NCI-H1436 (cell line): ENCODE data around the gene IGFBP1.

Experiments
- DNase-seq: peaks from one replicate; lab custom pipeline; 2025; lab: John Stamatoyannopoulos, UW

Gene IGFBP1

DNA sequence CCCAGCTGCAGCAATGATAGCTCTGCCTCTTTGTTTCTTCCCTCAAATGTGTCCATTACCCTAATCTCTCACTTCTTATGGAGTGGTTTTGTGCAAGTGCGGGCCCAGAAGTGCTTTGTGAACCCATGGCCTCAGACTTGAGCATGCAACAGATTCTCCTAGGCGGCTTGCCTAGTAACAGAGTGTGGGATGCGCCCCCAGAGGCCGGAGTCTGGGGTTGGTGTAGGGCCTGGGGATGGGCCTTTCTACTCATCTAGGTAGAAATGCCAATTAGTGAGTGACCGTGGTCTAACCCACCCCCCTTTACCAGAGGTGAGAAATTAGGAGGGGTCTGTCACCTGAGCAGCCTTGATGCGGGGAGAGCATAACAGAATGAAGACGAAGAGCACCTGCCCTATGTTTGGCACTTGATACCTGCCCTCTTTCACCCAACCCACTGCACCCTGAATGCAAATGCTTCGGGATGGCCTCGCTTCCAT lies 7.0 kb upstream of the IGFBP1 start:
- no peak for DNase-seq

DNA sequence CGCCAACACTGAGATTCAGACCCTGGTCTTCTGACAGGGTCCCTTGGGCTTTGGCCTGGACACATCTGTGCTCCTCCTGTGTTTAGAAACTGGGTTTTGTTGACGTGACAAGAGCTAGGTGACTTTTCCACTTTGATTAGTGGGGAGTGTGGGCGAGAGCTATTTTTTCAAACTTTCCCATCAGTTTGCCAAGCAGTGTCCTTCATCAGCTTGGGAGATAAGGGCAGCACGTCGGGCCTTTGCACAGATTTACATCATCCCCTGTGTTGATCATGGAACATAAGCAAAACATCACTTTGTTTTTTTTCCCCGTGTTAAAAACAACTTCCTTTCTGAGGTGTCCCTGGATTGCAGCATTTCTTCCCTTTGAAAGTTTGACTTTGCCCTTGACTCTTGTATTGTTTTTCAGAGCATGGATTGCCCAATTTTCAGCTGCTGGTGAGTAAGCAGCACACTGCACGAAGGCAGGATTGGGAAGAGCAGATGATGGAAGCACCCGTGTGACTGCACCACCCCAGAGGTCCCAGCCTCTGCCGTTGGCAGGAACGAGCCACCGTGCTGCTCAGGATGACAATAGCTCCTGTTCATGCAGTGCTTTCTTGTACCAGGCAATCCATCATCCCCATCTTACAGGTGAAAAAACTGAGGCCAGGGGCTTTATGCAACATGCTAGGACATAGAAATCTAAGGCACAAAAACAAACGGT lies 6.4 kb upstream of the IGFBP1 start:
- DNase-seq: no peak

DNA sequence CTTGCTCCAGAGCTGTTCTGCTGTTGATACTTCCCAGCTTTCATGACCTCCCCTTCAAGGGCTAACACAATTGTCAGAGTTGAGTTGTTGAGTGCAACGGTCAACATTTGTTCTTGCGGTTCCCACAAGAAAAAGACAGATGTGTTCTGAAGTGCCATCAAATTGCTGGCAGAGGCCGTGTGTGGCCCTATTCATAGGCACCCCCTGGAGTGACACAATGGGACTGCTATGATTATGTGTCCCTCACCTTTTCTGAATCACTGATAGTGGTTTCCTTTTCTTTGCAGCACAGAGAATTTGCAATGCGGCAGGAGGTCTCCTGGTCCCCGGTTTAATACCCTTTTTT lies 5.8 kb upstream of the IGFBP1 start:
- DNase-seq: no peak

DNA sequence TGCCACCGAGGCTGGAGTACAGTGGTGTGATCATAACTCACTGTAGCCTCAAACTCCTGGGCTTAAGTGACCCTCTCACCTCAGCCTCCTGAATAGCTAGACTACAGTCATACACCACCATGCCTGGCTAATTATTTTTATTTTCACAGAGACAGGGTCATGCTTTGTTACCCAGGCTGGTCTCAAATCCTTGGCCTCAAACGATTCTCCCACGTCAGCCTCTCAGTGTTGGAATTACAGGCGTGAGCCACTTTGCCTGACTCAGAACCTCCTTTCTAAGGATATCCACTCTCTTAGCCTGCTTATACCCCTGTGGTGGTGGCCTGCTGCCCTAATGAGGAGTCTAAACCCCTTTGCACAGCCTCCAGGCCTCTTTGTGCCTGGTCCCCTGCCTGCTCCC lies 4.2 kb upstream of the IGFBP1 start:
- no peak for DNase-seq

DNA sequence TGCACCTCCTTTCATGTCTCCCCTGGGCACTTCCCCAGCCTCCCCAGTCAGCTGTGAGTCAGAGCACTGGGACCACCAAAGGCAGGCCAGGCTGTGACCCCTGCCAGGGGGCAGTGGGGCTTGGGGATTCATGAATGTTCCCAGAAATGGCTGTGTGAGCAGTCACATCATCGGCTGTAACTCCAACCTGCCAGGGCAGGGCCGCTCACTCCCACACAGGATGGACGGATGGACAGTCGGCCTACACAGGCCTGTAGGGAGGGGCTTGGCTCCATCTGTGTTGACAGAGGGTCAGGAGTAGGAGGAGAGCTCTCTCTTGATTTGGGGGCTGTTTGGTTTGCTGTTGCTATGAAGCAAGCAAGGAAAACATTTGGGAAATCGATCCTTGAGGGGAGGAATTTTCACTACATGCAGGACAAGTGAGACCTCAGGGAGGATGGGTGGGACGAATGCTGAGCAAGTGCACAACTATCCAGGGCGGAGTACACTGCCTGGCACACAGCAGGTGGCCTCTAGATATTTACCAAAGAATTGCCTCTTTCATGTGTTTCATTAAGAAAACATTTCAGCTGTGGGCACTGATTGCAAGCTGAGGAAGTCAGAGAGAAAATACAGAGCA lies 2.9 kb upstream of the IGFBP1 start:
- no peak for DNase-seq

DNA sequence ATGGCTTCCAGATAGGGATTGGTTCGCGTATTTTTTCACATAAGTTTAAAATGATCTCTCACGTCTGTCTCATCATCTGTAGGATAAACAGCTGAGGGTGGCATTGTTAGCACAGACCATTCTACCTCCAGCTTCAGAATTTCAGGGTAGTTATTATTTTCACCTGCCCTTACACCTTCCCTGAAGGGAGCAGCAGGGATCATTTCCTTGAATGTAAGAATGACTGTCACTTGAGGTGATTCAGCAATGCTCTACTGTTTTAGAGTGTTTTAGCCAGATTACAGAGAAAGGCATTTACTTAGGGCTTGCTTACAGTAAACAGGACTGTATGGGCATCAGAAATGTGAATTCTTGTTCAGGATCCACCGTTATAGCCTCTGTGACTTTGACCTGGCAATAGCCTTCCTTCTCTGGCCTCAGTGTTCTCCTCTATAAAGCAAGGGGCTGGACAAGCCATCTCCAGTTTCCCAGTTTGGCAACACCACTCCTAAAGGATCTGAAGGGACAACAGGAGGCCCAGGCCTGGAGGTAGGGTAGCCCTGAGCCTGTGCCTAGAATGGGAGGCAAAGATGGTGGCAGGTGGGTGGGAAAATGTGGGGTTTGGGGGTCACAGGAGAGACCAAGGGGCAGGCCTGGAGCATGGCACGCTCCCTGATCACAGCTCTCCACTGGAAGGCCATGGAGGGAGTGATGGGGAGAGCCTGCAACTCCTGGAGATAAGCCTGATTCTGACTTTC lies 1.2 kb upstream of the IGFBP1 start:
- no peak for DNase-seq

DNA sequence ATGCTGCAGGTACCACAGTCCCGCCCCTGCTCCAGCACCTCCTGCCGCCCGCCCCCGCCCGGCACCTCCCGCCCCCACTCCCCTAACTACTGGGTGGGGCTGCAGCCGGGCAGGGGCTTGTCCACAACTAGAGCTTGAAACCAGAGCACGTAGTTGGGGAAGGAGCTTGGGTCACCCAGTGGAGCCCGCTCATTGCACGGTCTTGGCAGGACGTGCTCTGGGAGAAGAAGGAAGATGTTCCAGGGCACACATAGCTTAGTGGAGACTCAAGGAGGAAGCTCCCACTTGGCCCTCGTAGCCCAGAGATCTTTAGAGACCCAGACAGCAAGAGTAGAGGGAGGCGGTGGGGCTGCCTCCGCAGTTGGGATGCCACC lies 692 bp downstream of the IGFBP1 start:
- no peak for DNase-seq

DNA sequence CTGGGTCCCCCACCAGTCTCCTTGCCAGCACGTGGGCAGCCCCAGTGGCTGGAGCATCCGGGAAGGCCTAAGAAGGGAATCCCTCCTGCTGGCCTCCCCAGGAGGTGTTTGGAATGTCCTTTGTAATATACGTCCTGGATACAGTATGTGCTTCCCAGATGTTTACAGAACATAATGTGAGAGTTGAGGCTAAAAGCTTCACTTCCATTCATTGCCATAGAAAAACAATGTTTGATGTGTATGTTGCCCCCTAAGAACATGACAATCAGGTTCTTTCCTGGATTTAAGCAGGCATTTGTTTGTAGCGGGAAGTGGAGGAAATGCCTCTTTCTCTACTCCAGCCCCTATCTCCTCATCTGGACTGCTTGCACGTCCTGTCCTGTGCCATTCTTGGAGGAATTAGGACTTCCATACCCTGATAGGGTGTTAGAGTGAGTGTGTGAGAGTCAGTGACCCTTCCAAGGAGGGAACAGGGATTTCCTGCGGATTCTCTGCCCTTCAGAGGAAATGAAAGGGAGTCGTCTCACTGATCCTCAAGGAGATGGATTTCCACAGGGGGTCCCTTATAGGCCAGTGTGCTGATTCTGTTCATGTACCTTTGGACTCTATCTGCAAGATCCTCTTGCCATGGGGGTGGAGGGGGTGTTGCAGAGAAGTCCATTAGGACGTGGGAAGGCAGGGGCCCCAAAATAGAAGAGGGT lies 1.2 kb downstream of the IGFBP1 start:
- DNase-seq: no peak

DNA sequence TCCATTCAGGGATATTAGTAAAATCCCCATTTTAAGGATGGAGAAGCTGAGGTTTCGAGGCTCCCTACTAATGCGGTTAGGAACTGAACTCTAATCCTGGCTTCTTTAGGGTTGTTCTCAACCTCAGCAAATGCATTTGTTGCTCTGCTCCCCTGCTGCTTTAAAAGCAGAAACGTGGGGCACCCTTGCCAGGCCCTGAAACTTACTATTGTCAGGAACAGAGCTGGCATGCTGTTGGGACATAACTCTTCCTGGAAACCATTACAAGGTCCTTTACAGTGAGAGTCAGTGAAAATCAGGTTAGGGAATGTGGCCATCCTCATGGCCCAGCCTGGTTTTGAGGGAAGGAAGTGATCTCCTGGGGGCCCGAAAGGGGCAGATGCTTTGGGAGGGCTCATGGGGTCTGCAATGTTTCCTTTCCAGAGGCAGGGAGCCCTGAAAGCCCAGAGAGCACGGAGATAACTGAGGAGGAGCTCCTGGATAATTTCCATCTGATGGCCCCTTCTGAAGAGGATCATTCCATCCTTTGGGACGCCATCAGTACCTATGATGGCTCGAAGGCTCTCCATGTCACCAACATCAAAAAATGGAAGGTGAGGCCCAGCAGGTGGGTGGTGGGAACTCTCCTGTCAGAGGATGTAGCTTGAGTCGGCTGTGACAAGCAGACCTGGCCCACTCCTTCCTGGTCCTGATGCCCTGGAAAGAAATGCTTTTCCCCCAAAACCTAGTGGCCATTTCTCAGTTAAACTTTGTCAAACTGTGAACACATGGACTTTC lies 2.0 kb downstream of the IGFBP1 start:
- DNase-seq: no peak

DNA sequence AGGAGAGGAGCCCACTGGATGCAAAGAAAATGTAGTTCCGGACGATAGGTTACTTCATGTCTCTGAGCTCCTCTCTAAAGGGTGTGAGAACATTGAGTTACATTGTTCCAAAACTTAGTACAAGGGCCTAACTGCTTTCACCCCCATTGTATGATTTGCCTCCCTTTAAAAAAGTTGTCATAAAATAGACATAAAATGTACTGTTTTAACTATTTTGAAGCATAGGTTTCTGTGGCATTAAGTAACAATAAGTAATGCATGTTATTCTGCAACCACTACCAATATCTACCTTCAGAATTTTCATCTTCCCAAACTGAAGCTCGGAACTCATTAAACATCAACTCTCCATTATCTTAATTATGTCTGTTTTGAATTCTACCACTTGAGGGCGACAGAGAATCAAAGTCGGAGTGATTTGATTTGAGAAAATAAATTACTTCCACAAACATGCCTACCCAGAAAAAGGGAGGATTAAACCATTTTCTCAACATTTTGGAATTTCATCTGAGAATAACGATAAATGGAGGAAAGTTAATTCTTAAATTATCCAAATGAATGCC lies 2.7 kb downstream of the IGFBP1 start:
- peak; percentile 5 for DNase-seq

DNA sequence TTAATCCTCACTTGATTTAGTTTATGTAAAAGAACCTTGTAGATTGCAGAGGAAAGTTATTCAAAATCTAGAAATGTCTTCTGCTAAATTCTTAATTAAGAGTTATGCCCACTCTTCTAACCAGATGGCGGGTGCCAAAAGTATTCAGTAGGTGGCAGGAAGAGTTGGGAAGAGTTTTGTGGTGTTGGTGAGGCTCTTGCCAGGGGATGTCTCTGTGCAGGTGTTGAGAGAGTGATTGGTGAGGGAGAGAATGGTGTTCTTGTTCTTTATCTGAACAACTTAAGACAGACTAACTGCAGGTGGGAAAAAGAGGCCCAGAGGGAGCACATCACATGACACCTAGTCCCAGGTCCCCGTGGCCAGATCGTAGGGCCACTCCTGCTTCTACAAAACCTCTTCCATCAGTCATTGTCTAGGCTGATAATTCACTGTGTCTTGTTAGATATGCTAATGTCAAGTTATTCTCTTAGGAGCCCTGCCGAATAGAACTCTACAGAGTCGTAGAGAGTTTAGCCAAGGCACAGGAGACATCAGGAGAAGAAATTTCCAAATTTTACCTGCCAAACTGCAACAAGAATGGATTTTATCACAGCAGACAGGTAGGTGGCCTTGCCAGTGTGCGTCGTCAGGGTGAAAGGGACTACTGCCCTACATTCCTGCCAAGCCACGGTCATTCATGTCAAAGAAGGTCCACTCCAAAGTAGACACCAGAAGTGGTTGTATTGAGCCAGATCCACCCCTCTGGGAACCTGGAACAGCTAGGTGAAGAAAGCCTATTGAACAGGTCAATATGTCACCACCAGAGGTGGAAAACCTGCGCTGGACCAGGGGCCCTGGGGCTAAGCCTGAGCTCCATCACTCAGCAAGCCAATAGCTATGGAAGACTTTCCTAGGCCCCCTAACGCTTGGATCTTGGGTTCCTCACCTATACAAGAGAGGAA lies 3.4 kb downstream of the IGFBP1 start:
- no peak for DNase-seq

DNA sequence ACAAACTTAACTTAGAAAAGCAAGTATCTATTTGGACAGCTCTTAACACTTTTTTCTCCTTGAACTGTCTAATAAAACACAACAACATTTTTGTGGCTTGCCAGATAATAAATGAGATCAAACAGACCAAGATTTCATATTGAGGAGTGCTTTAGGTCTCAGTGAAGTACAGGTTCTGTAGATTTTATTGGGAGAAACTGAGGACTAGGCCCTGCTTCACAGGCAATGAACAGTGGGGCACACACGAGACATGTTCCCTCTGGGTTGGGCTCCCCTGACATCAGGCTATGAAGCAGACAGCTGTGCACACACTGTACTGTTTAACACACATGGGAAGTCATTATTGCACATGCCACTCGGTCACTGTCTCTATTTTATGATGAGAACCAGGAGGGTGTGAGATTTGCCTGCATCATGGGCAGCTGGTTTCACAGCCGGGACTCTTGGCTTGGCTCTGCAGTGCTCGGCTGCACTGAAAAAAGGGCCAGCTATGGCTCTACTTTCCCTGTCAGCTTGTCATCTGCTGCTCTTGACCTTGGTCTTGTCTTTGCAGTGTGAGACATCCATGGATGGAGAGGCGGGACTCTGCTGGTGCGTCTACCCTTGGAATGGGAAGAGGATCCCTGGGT lies 4.2 kb downstream of the IGFBP1 start:
- no peak for DNase-seq

DNA sequence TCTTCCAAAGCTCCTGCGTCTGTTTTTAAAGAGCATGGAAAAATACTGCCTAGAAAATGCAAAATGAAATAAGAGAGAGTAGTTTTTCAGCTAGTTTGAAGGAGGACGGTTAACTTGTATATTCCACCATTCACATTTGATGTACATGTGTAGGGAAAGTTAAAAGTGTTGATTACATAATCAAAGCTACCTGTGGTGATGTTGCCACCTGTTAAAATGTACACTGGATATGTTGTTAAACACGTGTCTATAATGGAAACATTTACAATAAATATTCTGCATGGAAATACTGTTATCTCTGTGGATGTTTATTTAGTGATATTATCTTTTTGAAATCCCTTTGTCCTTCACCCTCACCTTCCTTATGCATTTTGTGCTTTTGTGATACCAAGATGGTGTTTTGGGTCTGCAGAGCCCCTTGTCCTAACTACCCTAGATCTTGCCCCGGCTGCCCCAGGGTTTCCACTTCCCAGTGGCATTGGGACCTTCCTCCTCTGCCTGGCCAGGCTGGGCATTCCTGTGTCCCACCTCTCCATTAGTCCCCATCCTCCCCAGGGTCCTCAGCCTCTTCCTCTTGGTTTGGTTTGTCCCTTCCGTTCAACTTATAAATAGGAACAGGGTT lies 5.2 kb downstream of the IGFBP1 start:
- no peak for DNase-seq

DNA sequence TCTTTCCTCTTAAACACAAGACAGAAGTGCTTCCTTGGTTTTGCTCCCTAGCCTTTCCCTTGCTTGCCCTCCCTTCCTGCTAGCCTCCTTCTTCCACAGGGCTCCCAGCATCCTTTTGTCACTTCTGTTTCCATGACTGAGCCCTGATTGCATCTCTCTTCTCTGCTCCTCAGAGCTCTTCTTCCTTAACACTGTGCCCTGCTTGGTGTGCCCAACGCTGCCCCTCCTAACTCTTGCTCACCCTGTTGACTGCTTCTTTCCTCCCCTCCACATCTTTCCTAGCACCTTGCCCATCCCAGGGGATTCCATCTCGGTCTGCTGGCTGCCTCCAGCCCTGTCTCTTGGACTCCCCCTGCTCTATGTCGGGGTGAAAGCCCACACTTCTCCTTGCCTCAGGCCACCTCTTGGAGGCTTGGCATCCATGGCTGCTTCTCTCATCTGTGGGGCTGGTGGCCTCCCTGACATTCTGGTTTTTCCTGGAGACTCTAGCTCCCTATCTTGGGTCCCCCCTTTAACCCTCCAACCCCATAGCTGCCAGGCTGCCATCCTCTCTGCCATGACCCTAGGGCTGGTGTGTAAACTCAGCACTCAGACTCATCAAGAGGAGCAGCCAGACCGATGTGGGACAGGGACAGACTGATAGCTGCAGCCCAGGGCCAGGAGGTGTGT lies 5.8 kb downstream of the IGFBP1 start:
- DNase-seq: no peak

DNA sequence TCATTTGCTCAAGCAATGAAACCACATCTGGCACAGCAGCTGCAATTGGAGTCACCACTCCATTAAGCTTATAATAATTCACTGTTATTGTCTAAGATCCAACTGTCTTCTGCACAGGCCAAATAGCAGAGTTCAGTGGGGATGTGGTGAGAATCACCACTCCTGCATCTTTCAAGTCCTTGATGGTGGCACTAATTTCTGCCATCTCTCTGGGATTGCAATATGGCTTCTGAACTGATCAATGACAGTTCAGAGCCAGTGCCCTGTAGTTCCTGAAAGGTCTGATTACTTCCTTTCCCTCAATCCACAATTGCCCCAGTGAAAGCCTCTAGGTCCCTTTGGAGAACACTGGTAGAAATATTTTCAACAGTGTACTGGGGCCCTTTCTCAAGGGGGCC lies 6.4 kb downstream of the IGFBP1 start:
- no peak for DNase-seq

DNA sequence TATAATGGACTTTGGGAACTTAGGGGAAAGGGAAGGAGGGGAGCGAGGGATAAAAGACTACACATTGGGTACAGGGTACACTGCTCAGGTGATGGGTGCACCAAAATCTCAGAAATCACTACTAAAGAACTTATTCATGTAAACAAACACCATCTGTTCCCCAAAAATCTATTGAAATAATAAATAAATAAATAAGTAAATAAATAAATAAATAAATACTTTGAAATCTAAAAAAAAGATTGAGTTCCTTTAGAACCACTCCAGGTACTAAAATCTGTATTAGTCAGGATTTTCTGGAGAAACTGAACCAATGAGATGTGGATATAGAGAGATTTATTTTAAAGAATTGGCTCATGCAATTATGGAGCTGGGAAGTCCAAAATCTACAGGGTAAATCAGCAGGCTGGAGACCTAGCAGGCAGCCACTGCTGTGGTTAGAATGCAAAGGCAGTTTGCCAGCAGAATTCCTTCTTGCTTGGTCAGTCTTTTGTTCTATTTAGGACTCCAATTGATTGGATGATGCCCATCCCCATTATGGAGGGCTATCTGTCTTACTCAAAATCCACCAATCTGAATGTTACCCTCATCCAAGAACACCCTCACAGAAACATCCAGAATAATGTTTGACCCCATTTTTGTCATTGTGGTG lies 8.9 kb downstream of the IGFBP1 start:
- DNase-seq: no peak

DNA sequence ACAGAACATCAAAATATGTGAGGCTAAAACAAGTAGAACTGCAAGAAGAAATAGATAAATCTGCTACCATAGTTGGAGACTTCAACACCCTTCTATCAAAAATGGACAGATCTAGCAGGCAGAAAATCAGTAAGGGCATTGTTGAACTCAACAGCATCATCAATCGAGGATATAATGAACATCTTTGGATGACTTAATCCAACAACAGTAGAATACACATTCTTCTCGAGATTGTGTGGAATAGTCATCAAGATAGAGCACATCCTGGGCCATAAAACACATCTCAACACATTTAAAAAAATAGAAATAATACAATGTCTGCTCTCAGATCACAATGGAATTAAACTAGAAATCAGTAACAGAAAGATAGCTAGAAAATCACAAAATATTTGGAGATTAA lies 9.9 kb downstream of the IGFBP1 start:
- DNase-seq: no peak

DNA sequence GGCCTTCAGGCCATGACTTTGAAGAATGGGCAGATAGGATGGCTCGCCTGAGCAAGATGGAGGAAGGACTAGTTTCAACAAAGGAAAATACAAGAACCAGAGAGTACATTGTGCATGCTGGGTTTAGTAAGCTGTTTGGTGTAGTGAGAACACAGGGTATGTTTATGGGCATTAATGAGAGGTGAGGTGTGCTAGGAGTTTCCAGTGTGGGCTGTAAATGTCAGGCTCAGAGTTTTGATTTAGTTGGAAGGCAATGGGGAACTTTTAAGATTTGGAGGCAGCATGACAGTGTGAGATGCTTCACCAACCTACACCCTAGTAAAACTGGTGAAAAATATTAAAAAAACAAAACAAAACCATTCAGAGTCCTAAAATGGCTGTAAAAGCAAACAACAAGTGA lies 13.3 kb downstream of the IGFBP1 start:
- DNase-seq: no peak

DNA sequence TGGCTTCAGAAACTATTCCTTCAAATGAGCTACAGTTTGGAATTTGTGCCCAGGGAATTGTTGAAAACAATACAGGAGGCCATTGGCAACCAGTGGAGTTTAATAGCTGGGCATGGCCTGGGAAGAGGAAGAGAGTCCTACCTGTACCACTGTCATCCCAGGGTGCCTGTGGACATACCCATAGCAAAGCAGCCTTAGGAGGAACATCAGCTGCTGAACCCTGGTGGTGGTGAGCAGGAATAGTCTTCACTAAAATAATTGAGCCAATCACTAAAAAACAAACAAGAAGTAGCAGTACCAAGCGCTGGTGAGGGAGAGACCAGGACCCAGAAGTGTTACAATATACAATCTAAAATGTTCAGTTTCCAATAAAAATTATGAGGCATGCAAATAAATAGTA lies 14.5 kb downstream of the IGFBP1 start:
- DNase-seq: no peak
